ENCODE results near the gene PLOD2.

PLOD2 gene

DNA sequence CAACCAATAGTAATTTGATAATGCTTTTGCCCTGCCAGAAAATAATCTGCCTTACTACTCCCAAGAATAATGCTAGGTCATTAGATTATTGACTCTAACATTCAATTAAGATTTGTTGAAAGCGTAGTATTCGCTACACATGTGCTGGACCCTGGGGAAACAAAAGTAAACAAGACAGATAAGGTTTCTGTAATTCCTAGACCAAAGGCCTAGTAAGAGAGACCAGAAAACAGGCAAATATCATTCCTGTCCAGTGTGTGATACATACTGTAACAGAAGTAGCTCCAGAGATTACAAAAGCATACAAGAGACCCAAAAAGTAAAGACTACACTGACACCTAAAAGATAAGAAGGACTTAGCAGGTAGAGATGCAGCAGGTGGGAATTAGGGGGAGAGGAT lies 60.8 kb downstream of the PLOD2 start:
- H4K8ac ChIP-seq (ENCODE audit: low read depth, low read length), result no peak overlapping the region
- no peak overlapping the region for H3K9ac ChIP-seq (ENCODE audit: low read length)
- no peaks in the 10 kb centered on the region for H3K4me1 ChIP-seq (ENCODE audit: control insufficient read depth in 1 of 2, insufficient read depth in 2 of 2, low read length in 2 of 2)
- no peak overlapping the region for H3K4me2 ChIP-seq (ENCODE audit: low read length)
- no peak overlapping the region for H2BK5ac ChIP-seq (ENCODE audit: low read depth, low read length, poor library complexity)
- no peak overlapping the region for H3K23ac ChIP-seq (ENCODE audit: low read length)
- H3K4me3 ChIP-seq (ENCODE audit: low read depth, low read length), result no peak overlapping the region
- no peak overlapping the region for H4K91ac ChIP-seq (ENCODE audit: low read depth, low read length)
- no peaks in the 10 kb centered on the region for H3K79me2 ChIP-seq (ENCODE audit: control insufficient read depth, insufficient read depth, low read length, poor library complexity)
- no peaks in the 10 kb centered on the region for H3K79me1 ChIP-seq (ENCODE audit: low read length)
- H3K4ac ChIP-seq (ENCODE audit: low read depth, low read length), result no peak overlapping the region
- no peak overlapping the region for H3K14ac ChIP-seq (ENCODE audit: low read length)
- no CpG with 5 or more reads among the region's 2 CpGs for WGBS (ENCODE audit: extremely low coverage, insufficient coverage, insufficient read length)
- peaks cover 0 to 4% of the 10 kb centered on the region in 2 experiments for H3K36me3 ChIP-seq (ENCODE audit: control insufficient read depth in 1 of 2, insufficient read depth in 2 of 2, low read length in 2 of 2)
- DNase-seq, result no peak
- no peaks in the 10 kb centered on the region for H3K27me3 ChIP-seq (ENCODE audit: insufficient read depth, low read length)
- no peak overlapping the region for H3K18ac ChIP-seq (ENCODE audit: low read length)
- no peak overlapping the region for H2BK12ac ChIP-seq (ENCODE audit: low read length)
- no peak overlapping the region for H3K27ac ChIP-seq (ENCODE audit: low read depth, low read length)
- no peak overlapping the region for H2AFZ ChIP-seq (ENCODE audit: insufficient read depth, low read length, poor library complexity)
- no peak overlapping the region for H2AK5ac ChIP-seq (ENCODE audit: low read length)
- no peak overlapping the region for H2BK120ac ChIP-seq (ENCODE audit: insufficient read depth, low read length, poor library complexity)
- no peaks in the 10 kb centered on the region for H3K9me3 ChIP-seq (ENCODE audit: insufficient read depth, low read depth, low read length)
- no peak overlapping the region for H4K12ac ChIP-seq (ENCODE audit: low read depth, low read length)

DNA sequence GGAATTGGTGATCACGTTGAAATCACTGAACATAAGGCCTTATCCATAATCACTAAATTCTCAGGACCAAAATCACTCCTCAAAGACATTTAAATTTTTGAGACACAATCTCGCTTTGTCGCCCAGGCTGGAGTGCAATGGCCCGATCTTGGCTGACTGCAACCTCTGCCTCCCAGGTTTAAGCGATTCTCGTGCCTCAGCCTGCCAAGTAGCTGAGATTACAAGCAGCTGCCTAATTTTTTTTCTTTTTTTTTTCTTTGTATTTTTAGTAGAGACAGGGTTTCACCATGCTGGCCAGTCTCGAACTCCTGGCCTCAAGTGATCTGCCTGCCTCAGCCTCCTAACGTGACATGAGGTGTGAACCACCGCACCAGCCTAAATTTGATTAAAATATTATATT lies 61.7 kb downstream of the PLOD2 start:
- H3K9ac ChIP-seq (ENCODE audit: low read length), result no peak overlapping the region

DNA sequence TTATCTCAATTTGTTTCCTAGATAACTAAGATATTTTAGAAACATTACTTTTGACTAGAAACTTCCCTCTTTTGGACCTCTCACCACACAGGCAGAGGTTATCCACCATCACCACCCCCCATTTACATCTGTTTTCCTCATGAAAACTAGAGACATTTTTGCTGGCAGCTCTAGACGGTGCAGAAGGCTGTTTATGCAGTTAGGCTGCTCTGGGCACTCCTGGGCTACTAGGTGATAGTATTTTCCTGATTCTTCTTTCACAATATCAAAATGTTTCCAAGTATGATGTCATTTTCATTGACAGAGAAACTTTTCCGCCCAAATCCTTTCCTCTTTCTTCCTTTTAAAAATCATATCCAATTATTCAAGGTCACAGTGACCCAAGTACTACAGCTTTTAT lies 67.1 kb downstream of the PLOD2 start:
- no peak overlapping the region for H3K9ac ChIP-seq (ENCODE audit: low read length)
- no peak overlapping the region for H3K4me3 ChIP-seq (ENCODE audit: low read depth, low read length)
- no peak overlapping the region for H3K27ac ChIP-seq (ENCODE audit: low read depth, low read length)
- H4K91ac ChIP-seq (ENCODE audit: low read depth, low read length), result no peak overlapping the region
- H2BK12ac ChIP-seq (ENCODE audit: low read length), result no peak overlapping the region
- no peak overlapping the region for H3K4me2 ChIP-seq (ENCODE audit: low read length)
- WGBS (ENCODE audit: extremely low coverage, insufficient coverage, insufficient read length), result no CpG with 5 or more reads among the region's 2 CpGs
- H3K4me1 ChIP-seq (ENCODE audit: control insufficient read depth in 1 of 2, insufficient read depth in 2 of 2, low read length in 2 of 2), result no peaks in the 10 kb centered on the region
- no peak overlapping the region for H3K23ac ChIP-seq (ENCODE audit: low read length)
- H3K14ac ChIP-seq (ENCODE audit: low read length), result no peak overlapping the region
- H3K27me3 ChIP-seq (ENCODE audit: insufficient read depth, low read length), result no peaks in the 10 kb centered on the region
- peak in 1 of 2 donors; percentile 58 for DNase-seq
- no peaks in the 10 kb centered on the region for H3K9me3 ChIP-seq (ENCODE audit: insufficient read depth, low read depth, low read length)
- no peak overlapping the region for H2AFZ ChIP-seq (ENCODE audit: insufficient read depth, low read length, poor library complexity)
- H3K18ac ChIP-seq (ENCODE audit: low read length), result no peak overlapping the region
- H4K8ac ChIP-seq (ENCODE audit: low read depth, low read length), result no peak overlapping the region
- H3K36me3 ChIP-seq (ENCODE audit: control insufficient read depth in 1 of 2, insufficient read depth in 2 of 2, low read length in 2 of 2), result no peaks in the 10 kb centered on the region
- H3K79me2 ChIP-seq (ENCODE audit: control insufficient read depth, insufficient read depth, low read length, poor library complexity), result no peaks in the 10 kb centered on the region
- no peak overlapping the region for H3K4ac ChIP-seq (ENCODE audit: low read depth, low read length)
- H2BK5ac ChIP-seq (ENCODE audit: low read depth, low read length, poor library complexity), result no peak overlapping the region
- H2AK5ac ChIP-seq (ENCODE audit: low read length), result no peak overlapping the region
- no peak overlapping the region for H2BK120ac ChIP-seq (ENCODE audit: insufficient read depth, low read length, poor library complexity)
- no peaks in the 10 kb centered on the region for H3K79me1 ChIP-seq (ENCODE audit: low read length)
- no peak overlapping the region for H4K12ac ChIP-seq (ENCODE audit: low read depth, low read length)

More for the DNA sequence above, 61.7 kb downstream of the PLOD2 start:
- H2AK5ac ChIP-seq (ENCODE audit: low read length), result no peak overlapping the region
- H4K8ac ChIP-seq (ENCODE audit: low read depth, low read length), result no peak overlapping the region
- H3K4me1 ChIP-seq (ENCODE audit: control insufficient read depth in 1 of 2, insufficient read depth in 2 of 2, low read length in 2 of 2), result no peaks in the 10 kb centered on the region
- H3K79me1 ChIP-seq (ENCODE audit: low read length), result no peaks in the 10 kb centered on the region
- H2BK120ac ChIP-seq (ENCODE audit: insufficient read depth, low read length, poor library complexity), result no peak overlapping the region
- no peak overlapping the region for H3K18ac ChIP-seq (ENCODE audit: low read length)
- no peak overlapping the region for H3K4me3 ChIP-seq (ENCODE audit: low read depth, low read length)
- no CpG with 5 or more reads among the region's 9 CpGs for WGBS (ENCODE audit: extremely low coverage, insufficient coverage, insufficient read length)
- H3K79me2 ChIP-seq (ENCODE audit: control insufficient read depth, insufficient read depth, low read length, poor library complexity), result no peaks in the 10 kb centered on the region
- no peak overlapping the region for H2BK12ac ChIP-seq (ENCODE audit: low read length)
- no peak overlapping the region for H3K4ac ChIP-seq (ENCODE audit: low read depth, low read length)
- no peak overlapping the region for H4K91ac ChIP-seq (ENCODE audit: low read depth, low read length)
- H3K4me2 ChIP-seq (ENCODE audit: low read length), result no peak overlapping the region
- H3K27me3 ChIP-seq (ENCODE audit: insufficient read depth, low read length), result no peaks in the 10 kb centered on the region
- no peak overlapping the region for H3K23ac ChIP-seq (ENCODE audit: low read length)
- no peak overlapping the region for H3K27ac ChIP-seq (ENCODE audit: low read depth, low read length)
- H3K14ac ChIP-seq (ENCODE audit: low read length), result no peak overlapping the region
- H4K12ac ChIP-seq (ENCODE audit: low read depth, low read length), result no peak overlapping the region
- no peak overlapping the region for H2AFZ ChIP-seq (ENCODE audit: insufficient read depth, low read length, poor library complexity)
- DNase-seq, result no peak
- H3K36me3 ChIP-seq (ENCODE audit: control insufficient read depth in 1 of 2, insufficient read depth in 2 of 2, low read length in 2 of 2), result peaks cover 0 to 4% of the 10 kb centered on the region in 2 experiments
- H2BK5ac ChIP-seq (ENCODE audit: low read depth, low read length, poor library complexity), result no peak overlapping the region
- no peaks in the 10 kb centered on the region for H3K9me3 ChIP-seq (ENCODE audit: insufficient read depth, low read depth, low read length)

DNA sequence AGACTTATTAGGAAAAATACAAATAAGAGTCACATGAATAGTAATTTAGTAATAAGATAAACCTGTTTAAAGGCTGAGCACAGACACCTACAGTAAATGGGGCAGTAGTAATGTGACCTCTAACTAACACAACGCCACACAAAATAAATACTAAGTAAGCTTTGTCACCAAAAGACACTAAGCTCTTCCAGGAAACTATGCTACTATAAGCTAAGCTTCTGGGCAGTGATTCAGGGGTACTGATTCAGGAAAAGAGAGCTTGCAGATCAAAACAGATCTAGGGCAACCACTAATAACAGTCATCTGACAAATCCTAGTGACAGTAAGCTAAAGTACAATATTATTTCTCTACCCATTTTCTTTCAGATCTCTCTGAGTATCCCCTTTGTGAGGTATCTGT lies 68.8 kb downstream of the PLOD2 start:
- Histone ChIP-seq H3K4ac (ENCODE audit: low read depth, low read length) (no peak overlapping the region), H3K27ac (ENCODE audit: low read depth, low read length) (no peak overlapping the region), H3K9me3 (ENCODE audit: insufficient read depth, low read depth, low read length) (no peaks in the 10 kb centered on the region), H3K4me3 (ENCODE audit: low read depth, low read length) (no peak overlapping the region), H3K14ac (ENCODE audit: low read length) (no peak overlapping the region), H3K79me2 (ENCODE audit: control insufficient read depth, insufficient read depth, low read length, poor library complexity) (no peaks in the 10 kb centered on the region), H4K8ac (ENCODE audit: low read depth, low read length) (no peak overlapping the region), H2AK5ac (ENCODE audit: low read length) (no peak overlapping the region), H3K27me3 (ENCODE audit: insufficient read depth, low read length) (no peaks in the 10 kb centered on the region), H3K9ac (ENCODE audit: low read length) (no peak overlapping the region), H4K91ac (ENCODE audit: low read depth, low read length) (no peak overlapping the region), H2BK120ac (ENCODE audit: insufficient read depth, low read length, poor library complexity) (no peak overlapping the region), H3K79me1 (ENCODE audit: low read length) (no peaks in the 10 kb centered on the region), H3K4me1 (ENCODE audit: control insufficient read depth in 1 of 2, insufficient read depth in 2 of 2, low read length in 2 of 2) (no peaks in the 10 kb centered on the region), H2AFZ (ENCODE audit: insufficient read depth, low read length, poor library complexity) (no peak overlapping the region), H3K36me3 (ENCODE audit: control insufficient read depth in 1 of 2, insufficient read depth in 2 of 2, low read length in 2 of 2) (no peaks in the 10 kb centered on the region), H4K12ac (ENCODE audit: low read depth, low read length) (no peak overlapping the region), H3K23ac (ENCODE audit: low read length) (no peak overlapping the region), H3K18ac (ENCODE audit: low read length) (no peak overlapping the region), H2BK5ac (ENCODE audit: low read depth, low read length, poor library complexity) (no peak overlapping the region), H3K4me2 (ENCODE audit: low read length) (no peak overlapping the region), H2BK12ac (ENCODE audit: low read length) (no peak overlapping the region)
- WGBS (ENCODE audit: extremely low coverage, insufficient coverage, insufficient read length), result no CpG with 5 or more reads among the region's 1 CpG
- DNase-seq, result no peak
